ENCODE data around the gene UNC5C.

UNC5C gene

DNA sequence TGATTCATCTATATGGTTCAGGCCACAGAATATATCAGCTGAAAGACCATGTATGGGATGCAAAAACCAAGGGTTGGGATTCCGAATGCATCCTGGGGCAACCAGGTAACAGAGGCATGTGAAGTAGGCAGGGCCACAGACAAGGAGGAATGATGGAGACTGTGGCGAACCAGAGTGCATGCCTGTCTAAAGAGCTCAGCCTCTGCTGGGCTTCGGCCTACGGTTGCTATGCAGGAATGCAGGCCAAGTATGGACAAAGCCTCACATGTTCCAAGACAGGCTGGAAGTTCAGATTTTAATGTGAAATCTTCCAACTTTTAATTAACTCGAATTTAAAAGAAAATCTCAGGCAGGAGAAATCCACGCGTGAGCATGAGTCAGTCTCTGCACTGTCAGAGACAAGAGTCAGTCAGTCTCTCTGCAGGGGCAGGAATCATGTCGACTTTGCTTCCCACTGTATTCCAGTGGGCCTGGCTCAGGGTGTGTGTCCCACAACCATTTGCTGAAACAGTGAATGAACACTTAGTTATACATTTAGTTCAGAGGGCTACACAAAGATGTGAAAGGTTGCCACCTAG is 344.4 kb downstream of the UNC5C start:
- H3K4me1 ChIP-seq (ENCODE audit: control insufficient read depth, insufficient read depth, low read length): no peaks in the 10 kb centered on the region
- TF ChIP-seq, protein P1, sequence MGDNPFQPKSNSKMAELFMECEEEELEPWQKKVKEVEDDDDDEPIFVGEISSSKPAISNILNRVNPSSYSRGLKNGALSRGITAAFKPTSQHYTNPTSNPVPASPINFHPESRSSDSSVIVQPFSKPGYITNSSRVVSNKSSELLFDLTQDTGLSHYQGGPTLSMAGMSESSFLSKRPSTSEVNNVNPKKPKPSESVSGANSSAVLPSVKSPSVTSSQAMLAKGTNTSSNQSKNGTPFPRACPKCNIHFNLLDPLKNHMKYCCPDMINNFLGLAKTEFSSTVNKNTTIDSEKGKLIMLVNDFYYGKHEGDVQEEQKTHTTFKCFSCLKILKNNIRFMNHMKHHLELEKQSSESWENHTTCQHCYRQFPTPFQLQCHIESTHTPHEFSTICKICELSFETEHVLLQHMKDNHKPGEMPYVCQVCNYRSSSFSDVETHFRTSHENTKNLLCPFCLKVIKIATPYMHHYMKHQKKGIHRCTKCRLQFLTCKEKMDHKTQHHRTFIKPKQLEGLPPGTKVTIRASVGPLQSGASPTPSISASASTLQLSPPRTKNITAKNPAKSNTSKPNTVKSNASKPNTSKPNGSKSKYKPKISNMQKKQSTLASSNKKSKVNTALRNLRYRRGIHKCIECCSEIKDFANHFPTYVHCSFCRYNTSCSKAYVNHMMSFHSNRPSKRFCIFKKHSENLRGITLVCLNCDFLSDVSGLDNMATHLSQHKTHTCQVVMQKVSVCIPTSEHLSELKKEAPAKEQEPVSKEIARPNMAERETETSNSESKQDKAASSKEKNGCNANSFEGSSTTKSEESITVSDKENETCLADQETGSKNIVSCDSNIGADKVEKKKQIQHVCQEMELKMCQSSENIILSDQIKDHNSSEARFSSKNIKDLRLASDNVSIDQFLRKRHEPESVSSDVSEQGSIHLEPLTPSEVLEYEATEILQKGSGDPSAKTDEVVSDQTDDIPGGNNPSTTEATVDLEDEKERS (tag by site-specific recombination; IDR thresholded peaks at IDR 0.05): no peak
- TF ChIP-seq KLF16 (tag by site-specific recombination; IDR thresholded peaks at IDR 0.05) (no peak), ZNF114 (tag by site-specific recombination; IDR thresholded peaks at IDR 0.05) (no peak), ZNF19 (tag by site-specific recombination; IDR thresholded peaks at IDR 0.05; ENCODE audit: low read depth) (no peak), ZNF146 (tag by site-specific recombination; IDR thresholded peaks at IDR 0.05) (no peak), ZNF23 (tag by site-specific recombination; IDR thresholded peaks at IDR 0.05; ENCODE audit: borderline replicate concordance) (no peak), ZNF624 (tag by site-specific recombination; IDR thresholded peaks at IDR 0.05) (no peak), KLF7 (tag by site-specific recombination; IDR thresholded peaks at IDR 0.05; ENCODE audit: borderline replicate concordance) (no peak), IKZF3 (tag by site-specific recombination; IDR thresholded peaks at IDR 0.05) (no peak), ZBTB17 (tag by site-specific recombination; IDR thresholded peaks at IDR 0.05) (no peak), MYNN (tag by site-specific recombination; IDR thresholded peaks at IDR 0.05; ENCODE audit: borderline replicate concordance) (no peak), ZFP3 (tag by site-specific recombination; IDR thresholded peaks at IDR 0.05; ENCODE audit: low read depth) (no peak), OSR2 (tag by site-specific recombination; IDR thresholded peaks at IDR 0.05) (no peak)
- TF ChIP-seq, protein P2, sequence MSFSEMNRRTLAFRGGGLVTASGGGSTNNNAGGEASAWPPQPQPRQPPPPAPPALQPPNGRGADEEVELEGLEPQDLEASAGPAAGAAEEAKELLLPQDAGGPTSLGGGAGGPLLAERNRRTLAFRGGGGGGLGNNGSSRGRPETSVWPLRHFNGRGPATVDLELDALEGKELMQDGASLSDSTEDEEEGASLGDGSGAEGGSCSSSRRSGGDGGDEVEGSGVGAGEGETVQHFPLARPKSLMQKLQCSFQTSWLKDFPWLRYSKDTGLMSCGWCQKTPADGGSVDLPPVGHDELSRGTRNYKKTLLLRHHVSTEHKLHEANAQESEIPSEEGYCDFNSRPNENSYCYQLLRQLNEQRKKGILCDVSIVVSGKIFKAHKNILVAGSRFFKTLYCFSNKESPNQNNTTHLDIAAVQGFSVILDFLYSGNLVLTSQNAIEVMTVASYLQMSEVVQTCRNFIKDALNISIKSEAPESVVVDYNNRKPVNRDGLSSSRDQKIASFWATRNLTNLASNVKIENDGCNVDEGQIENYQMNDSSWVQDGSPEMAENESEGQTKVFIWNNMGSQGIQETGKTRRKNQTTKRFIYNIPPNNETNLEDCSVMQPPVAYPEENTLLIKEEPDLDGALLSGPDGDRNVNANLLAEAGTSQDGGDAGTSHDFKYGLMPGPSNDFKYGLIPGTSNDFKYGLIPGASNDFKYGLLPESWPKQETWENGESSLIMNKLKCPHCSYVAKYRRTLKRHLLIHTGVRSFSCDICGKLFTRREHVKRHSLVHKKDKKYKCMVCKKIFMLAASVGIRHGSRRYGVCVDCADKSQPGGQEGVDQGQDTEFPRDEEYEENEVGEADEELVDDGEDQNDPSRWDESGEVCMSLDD (tag by site-specific recombination; IDR thresholded peaks at IDR 0.05): no peak
- no peaks in the 10 kb centered on the region for H3K9me3 ChIP-seq (ENCODE audit: control insufficient read depth, insufficient read depth, low read depth, low read length)
- H3K36me3 ChIP-seq (ENCODE audit: control insufficient read depth in 2 of 2, insufficient read depth in 1 of 2, low read length in 2 of 2): peaks cover 0 to 4% of the 10 kb centered on the region in 2 experiments; a peak in 1 of 3 replicates
- H3K4me3 ChIP-seq (ENCODE audit: low read depth, low read length): no peak overlapping the region
- POLR2A ChIA-PET: no interaction called here
- CTCF ChIA-PET: interaction anchor here (0.8 to 1.6 kb wide), 4 partner anchors 8 to 39 kb away, joined by 3 to 7 read pairs (median 4); no protein-coding TSS in a partner anchor
- H3K27ac ChIP-seq (ENCODE audit: extremely low read depth, low read depth, low read length): no peak overlapping the region

DNA sequence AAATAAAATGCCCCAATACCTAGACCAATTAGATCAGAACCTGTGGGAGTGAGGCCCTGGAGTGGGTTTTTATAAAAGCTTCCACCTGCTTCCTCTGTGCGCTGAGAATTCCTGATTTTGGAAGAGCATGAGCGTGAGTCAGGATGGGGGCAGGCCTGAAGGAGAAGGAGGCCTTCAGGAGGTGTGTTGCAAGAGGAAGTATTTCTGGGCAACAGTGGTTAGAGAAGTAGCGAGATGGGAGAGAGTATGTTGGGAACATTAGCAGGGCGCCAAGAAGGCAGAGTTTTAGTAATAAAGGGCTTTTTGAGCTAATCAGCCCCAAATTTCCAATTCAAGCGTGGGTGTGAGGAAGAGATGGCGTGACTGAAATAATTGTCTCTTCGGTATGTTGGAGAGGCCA is 349.8 kb downstream of the UNC5C start:
- Histone ChIP-seq H3K9me3 (ENCODE audit: control insufficient read depth, insufficient read depth, low read depth, low read length) (no peaks in the 10 kb centered on the region), H3K4me3 (ENCODE audit: low read depth, low read length) (no peak overlapping the region), H3K27ac (ENCODE audit: extremely low read depth, low read depth, low read length) (no peak overlapping the region), H3K4me1 (ENCODE audit: control insufficient read depth, insufficient read depth, low read length) (no peaks in the 10 kb centered on the region), H3K36me3 (ENCODE audit: control insufficient read depth in 2 of 2, insufficient read depth in 1 of 2, low read length in 2 of 2) (peaks cover 0 to 4% of the 10 kb centered on the region in 2 experiments; a peak in 1 of 3 replicates)
- ChIA-PET POLR2A (no interaction called here), CTCF (no interaction called here)
- TF ChIP-seq SALL2 (tag by site-specific recombination; IDR thresholded peaks at IDR 0.05; ENCODE audit: borderline replicate concordance) (no peak), ZNF202 (tag by site-specific recombination; IDR thresholded peaks at IDR 0.05; ENCODE audit: borderline replicate concordance) (no peak), ZNF214 (tag by site-specific recombination; IDR thresholded peaks at IDR 0.05; ENCODE audit: borderline replicate concordance) (no peak), ZNF600 (tag by site-specific recombination; IDR thresholded peaks at IDR 0.05) (no peak), ZNF548 (tag by site-specific recombination; IDR thresholded peaks at IDR 0.05) (no peak), IKZF3 (tag by site-specific recombination; IDR thresholded peaks at IDR 0.05) (no peak), ZNF223 (tag by site-specific recombination; IDR thresholded peaks at IDR 0.05) (no peak), ZNF37A (tag by site-specific recombination; IDR thresholded peaks at IDR 0.05) (no peak), OSR2 (tag by site-specific recombination; IDR thresholded peaks at IDR 0.05) (no peak), GLIS1 (tag by site-specific recombination; IDR thresholded peaks at IDR 0.05) (no peak), WT1 (tag by site-specific recombination; IDR thresholded peaks at IDR 0.05) (no peak)
- TF ChIP-seq, protein P3, sequence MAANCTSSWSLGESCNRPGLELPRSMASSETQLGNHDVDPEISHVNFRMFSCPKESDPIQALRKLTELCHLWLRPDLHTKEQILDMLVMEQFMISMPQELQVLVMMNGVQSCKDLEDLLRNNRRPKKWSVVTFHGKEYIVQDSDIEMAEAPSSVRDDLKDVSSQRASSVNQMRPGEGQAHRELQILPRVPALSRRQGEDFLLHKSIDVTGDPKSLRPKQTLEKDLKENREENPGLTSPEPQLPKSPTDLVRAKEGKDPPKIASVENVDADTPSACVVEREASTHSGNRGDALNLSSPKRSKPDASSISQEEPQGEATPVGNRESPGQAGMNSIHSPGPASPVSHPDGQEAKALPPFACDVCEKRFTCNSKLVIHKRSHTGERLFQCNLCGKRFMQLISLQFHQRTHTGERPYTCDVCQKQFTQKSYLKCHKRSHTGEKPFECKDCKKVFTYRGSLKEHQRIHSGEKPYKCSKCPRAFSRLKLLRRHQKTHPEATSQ (tag by site-specific recombination; IDR thresholded peaks at IDR 0.05): no peak

All from HEK293 (cell line).